Measurements from ENCODE around the gene TNK2.
A peak's percentile ranks its signal among the peaks of the same experiment; 100 is the strongest.

The TNK2 gene

GRCh38 chr3:195897853-195898415, 10.4 kb downstream of the TNK2 start:
- no peak for DNase-seq

DNA sequence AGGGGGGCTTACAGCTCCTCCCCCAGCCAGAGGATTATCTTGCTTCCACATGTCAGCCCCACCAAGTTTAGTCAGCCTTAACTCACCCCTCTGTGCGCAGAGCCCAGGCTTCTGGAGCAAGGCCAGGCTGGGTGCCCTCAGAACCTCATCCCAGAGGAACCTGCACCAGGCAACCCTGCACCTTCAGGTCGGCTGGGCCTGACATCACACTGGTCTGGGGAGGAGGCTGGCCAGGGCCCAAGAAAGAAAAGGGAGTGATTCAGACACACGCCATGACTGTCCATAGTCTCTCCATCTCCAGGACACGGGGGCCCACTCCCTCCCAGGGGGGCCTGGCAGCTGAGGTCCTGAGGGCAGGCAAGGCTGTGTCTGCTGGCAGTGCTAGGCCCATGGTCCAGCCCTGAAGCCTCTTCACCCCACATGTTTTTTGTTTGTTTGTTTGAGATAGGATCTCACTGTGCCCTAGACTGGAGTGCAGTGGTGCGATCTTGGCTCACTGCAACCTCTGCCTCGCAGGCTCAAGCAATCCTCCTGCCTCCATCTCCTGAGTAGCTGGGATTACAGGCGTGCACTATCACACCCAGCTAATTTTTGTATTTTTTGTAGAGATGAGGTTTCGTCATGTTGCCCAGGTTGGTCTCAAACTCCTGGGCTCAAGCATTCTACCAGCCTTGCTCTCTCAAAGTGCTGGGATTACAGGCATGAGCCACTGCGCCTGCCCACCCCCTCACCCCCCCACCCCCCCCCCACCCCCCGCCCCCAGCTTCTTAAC, 11.1 kb downstream of the TNK2 start:
- no peak for DNase-seq

- DNase-seq, result no peak
Observed at GRCh38 chr3:195896361-195897080, 11.8 kb downstream of the TNK2 start.

DNA sequence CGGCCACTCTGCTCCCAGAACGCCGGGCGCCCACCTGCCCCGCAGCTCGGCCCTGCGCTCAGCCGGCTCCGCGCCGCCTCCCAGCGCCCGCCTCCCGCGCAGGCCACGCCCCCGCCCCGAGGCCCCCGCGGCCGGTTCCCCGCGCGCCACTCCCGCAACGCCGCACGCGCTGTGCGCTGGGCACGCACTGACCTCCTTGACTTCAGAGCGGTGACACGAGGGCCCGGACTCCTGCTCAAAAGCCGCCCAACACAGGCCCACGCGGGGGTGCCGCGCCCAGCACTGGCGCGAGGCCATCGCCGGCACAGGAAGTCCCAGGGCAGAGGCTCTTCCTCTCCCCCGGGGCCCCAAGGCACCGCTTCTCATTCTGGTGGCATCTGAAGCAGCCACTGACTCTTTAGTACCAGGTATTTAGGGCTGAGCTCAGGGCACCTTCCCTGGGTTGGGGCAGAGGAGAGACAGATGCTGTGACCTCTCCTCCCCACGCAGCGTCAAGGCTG, 12.4 kb downstream of the TNK2 start:
- peak; percentile 60 for DNase-seq

DNA sequence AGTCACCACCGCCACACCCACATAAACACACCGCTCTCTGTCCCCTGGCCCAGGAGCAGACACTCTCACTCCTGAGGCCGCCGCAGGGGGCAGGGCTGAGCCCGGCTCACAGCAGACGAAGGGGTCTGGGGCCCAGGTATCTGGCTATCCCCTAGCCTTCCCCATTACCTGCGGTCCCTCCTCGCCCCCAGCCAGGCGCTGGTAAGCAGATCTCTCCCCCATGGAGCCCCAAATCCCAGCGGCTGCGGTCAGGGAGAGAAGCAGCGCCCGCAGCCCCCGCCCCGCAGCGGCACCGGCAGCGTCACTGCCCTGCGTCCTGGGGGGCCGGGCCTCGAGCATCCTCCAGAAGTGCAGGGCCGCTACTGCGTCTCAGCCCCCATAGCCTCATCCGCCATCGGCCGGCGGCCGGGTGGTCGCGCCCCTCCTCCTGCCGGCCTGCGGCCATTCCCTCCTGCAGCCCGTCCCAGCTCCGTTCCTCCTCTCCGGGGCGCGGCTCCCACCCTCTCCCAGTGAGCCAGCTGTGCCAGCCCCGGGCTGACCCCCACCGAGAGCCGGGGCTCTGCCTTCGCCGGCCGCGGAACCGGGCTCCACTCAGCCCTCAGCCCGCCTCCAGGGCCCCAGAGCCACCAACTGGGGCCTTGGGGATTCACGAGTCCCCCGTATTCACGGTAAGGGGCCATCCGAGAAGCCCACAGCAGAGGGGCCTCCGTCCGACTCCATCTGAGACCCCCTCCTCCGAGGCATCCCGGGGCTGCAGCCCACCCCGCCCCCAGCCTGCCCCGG, 13.1 kb downstream of the TNK2 start:
- DNase-seq, result peak; percentile 59

- no peak for DNase-seq
Observed at GRCh38 chr3:195893916-195894465, 14.4 kb downstream of the TNK2 start.

DNA sequence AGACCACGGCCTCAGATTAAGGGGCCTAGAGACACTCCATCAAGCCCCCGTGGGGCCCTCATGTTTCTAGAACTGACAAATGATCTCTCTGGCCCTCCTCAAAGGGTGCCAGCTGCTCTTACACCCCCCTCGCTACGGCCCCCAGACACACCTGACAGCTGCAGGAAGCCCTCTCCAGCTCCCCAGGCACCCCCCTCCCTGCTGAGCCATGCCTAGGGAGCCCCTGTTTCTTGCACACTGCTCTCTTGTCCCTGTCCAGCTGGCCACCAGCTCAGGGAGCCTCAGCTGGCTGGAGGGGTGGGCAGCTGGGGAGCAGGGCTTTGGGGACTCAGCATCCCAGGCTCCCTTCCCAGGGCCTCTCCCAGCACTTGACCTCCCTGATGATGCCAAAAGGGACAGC, 14.8 kb downstream of the TNK2 start:
- no peak for DNase-seq

- DNase-seq, result no peak
Observed at GRCh38 chr3:195893044-195893395, 15.3 kb downstream of the TNK2 start.

DNA sequence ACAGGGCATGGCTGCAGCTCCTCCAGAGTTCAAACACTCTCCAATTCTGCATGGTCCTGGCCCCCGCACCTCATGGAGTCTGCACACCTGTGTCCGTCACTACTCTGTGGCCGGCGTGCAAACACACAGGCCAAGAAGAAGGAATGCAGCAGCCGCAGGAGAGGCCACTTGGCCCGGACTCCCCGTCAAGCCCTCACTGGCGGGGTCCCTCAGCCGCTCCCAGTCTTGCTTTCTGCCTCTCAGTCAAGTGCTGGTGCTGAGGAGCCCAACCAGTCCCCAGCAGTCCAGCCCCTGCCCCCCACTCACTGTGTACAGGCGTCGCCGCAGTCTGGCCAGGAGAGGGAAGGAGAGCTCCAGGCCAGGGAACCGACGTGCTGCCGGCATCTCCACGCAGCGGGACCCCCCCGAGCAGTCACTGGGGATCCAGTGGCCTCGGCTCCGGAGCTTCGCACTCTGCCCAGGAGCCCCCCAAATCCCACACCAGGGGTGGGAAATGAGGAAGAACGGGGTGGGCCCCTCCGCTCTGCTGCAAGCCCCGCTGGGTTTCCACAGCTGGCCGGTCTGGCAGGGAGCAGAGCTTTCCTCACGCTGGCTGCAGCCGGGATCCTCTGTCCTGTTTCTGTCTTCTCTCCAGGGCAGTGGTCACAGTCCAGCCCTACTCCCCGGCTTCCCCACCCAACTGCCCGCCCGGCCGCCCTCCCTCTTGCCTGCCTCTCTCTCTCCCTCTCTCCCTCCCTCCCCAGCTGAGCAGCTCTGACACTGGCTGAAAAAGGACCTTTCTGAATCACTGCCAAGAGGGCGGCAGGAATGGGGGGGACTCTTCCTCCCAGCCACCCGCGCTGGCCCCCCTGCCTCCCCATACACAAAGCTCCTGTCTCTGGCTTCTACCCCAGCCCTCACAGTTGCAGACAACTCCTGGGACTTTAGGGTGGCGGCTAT, 16.0 kb downstream of the TNK2 start:
- DNase-seq, result no peak

GRCh38 chr3:195891431-195892104, 16.8 kb downstream of the TNK2 start:
- DNase-seq, result no peak

DNA sequence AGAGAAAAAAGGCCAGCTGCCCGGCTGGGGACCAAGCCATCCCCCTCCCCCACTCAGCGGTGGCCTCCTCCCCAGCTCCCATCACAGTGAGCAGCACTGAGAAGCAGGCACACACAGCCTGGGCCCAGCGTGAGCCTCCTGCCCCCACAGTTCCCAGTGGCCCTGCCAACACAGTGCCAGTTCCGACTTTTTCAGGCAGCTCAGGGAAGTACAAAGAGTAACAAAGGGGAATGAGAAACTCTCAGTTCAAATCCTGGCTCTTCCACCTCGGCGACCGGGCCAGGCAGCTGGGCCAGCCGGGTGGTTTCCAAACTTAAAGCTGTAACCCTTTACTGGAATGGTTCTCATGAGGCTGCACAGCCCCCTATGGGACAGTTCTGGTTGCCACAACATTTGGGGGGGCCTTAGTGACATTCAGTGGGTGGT, 18.5 kb downstream of the TNK2 start:
- DNase-seq, result no peak

DNA sequence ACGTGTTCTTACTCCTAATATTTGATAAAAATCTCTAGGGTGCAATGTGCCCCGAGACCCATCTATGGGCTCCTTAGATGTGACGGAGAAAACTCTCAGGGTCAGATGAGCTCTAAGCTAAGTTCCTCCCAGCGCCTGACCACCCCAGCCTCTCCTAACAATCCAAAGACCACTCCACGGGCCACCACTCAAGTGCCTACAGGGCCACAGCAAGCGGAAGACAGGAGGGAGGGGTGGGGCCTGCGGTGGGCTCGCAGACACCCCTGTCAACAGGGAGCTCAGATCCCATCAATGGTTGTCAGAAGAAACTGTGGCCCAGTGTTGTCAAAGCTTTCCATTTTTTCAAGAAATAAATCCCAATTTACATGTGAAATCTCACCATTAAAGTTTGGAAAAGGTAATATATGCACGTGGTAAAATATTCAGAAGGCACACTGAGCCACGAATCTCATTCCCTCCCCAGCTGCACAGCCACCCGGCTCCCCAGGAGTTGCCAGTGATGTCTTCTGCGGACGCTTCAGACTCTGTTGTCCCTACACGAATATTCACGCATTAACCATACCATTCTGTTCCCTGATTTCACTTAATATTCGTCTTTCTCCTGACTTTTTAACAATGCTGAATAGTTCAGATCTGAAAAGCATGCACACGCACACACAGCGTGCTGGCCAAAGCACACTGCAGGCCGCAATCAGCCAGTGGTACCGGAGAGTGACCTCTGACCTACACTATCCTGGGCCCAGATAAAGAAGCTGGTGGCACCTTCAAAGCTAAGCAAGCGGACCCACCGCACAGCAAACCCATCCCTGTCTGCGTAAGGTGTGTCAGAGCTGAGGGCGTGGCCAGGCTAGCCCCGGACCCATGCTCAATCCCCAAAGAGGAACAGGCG, 19.1 kb downstream of the TNK2 start:
- no peak for DNase-seq

DNA sequence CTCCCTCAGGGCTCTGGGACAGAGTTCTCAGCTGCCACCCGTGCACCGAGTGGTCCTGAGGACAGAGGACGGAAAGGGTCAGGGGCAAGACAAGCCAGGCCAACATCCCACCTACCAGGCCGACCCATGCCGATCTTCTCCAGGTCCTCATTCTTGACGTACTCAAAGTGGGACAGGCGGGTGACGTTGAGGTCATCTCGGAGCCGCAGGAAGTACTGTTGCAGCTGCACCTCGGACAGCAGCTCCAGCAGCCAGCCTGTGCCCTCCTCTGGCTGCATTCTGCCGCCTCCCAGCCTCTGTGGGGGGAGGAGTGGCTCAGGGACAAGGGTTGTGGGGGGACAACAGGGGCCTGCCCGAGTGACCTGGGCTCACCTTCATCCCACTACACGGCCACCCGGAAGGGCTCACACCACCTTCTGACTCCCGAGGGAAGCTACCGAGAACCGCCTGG, 20.0 kb downstream of the TNK2 start:
- no peak for DNase-seq

DNA sequence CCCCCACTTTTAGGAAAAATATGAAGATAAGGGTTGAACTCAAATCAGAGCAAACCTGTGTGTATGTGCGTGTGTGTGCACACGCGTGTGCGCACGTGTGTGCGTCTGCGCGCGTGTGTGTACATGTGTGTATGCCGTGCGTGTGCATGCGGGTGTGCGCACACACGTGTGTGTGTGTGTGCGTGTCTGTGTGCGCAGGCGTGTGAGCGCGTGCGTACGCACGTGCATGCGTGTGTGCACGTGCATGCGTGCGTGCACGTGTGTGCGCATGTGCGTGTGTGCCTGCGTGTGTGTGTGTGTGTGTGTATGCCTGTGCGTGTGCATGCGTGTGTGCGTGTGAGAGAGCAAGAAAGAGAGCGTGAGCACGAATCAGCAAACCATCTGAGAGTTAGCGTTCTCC, 20.7 kb downstream of the TNK2 start:
- no peak for DNase-seq

- DNase-seq, result no peak
Observed at GRCh38 chr3:195886181-195887141, 21.9 kb downstream of the TNK2 start.

GRCh38 chr3:195885036-195885891, 23.1 kb downstream of the TNK2 start:
- DNase-seq, result no peak

- no peak for DNase-seq
Observed at GRCh38 chr3:195884691-195885035, 23.7 kb downstream of the TNK2 start.

DNA sequence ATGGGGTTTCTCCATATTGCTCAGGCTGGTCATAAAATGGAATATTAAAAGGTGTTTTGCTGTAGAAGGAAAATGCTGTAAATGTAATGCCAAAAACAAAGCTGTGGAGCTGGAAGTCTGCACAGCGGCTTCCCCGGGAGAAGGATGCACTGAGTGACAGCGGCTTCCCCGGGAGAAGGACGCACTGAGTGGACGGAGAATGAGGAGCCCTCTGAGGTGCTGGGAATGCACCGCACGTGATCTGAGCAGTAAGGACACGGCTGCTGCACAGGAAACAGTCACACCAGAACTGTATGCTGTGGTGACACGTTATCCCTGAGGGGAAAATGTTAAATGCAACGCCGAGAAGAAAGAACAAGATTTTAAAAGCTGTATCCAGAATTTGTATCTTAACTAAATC, 24.6 kb downstream of the TNK2 start:
- no peak for DNase-seq

All from NK-92 treated with Interleukin-12 subunit alpha and Interleukin-12 subunit beta, amount 100 ng/mL, for 24 hours (cell line).